Measurements from ENCODE around the gene PAPPA2. TPM values are rescaled to one million over a fixed set of nuclear protein-coding genes. Genes with fewer than 3 reads are reported as not detected.

PAPPA2 gene
- total RNA-seq, 1 donor from 2014 or later, result 0.41 TPM

DNA sequence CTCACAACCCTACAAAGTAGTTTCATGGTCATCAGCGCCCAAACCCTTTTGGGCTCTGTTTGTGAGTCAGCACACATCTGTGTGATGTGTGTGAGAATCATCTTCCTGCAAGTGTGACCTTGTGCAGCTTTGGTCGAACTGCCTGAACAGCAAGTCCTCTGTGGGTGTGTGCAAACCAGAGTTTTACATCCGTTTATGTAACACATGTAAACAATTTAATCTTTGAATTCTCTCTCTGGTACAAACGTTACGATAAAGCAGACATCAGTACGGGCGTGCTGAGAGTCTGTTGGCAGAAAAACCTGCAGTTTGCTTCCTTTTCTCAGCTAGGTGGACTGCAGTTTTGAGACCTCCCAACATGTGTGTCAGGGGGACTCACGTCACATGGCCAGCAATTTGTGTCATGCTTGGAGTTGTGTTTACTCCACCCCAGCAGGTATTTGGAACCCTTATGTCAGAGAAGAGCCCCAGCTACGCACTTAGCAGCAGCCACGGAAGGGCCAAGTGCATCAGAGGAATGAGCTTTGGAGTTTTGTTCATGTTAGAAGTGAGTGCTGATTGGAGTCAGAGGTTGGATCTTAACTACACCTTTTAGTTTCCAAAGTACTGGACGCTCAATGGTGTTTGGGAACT is 230.8 kb downstream of the PAPPA2 start:
- intact Hi-C loops (cut with micrococcal nuclease), result loop anchor here (10.0 kb wide), 1 partner anchor 151 kb away; no protein-coding TSS in a partner anchor
- TF ChIP-seq, protein P1, sequence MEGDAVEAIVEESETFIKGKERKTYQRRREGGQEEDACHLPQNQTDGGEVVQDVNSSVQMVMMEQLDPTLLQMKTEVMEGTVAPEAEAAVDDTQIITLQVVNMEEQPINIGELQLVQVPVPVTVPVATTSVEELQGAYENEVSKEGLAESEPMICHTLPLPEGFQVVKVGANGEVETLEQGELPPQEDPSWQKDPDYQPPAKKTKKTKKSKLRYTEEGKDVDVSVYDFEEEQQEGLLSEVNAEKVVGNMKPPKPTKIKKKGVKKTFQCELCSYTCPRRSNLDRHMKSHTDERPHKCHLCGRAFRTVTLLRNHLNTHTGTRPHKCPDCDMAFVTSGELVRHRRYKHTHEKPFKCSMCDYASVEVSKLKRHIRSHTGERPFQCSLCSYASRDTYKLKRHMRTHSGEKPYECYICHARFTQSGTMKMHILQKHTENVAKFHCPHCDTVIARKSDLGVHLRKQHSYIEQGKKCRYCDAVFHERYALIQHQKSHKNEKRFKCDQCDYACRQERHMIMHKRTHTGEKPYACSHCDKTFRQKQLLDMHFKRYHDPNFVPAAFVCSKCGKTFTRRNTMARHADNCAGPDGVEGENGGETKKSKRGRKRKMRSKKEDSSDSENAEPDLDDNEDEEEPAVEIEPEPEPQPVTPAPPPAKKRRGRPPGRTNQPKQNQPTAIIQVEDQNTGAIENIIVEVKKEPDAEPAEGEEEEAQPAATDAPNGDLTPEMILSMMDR (IDR thresholded peaks at IDR 0.05; ENCODE audit: borderline replicate concordance), result no peak
- H3K9me3 ChIP-seq (replicated peaks), result no peaks in the 10 kb centered on the region
- no peaks in the 10 kb centered on the region for H3K36me3 ChIP-seq
- H3K4me1 ChIP-seq, result peaks cover 17% of the 10 kb centered on the region
- H3K27ac ChIP-seq (replicated peaks), result peak overlapping the region; percentile 91
- H3K27me3 ChIP-seq (ENCODE audit: low read depth), result no peaks in the 10 kb centered on the region
- no peak overlapping the region for H3K4me3 ChIP-seq
- no peak for DNase-seq

GRCh38 chr1:176694713-176695112 is 231.7 kb downstream of the PAPPA2 start:
- Histone ChIP-seq H3K4me1 (peaks cover 17% of the 10 kb centered on the region), H3K27me3 (ENCODE audit: low read depth) (no peaks in the 10 kb centered on the region), H3K9me3 (replicated peaks) (no peaks in the 10 kb centered on the region), H3K36me3 (no peaks in the 10 kb centered on the region), H3K4me3 (no peak overlapping the region), H3K27ac (replicated peaks) (peak overlapping the region; percentile 91)
- intact Hi-C loops (cut with micrococcal nuclease), result loop anchor here (10.0 kb wide), 1 partner anchor 150 kb away; no protein-coding TSS in a partner anchor
- DNase-seq, result no peak
- TF ChIP-seq, protein P1 (IDR thresholded peaks at IDR 0.05; ENCODE audit: borderline replicate concordance), result no peak

DNA sequence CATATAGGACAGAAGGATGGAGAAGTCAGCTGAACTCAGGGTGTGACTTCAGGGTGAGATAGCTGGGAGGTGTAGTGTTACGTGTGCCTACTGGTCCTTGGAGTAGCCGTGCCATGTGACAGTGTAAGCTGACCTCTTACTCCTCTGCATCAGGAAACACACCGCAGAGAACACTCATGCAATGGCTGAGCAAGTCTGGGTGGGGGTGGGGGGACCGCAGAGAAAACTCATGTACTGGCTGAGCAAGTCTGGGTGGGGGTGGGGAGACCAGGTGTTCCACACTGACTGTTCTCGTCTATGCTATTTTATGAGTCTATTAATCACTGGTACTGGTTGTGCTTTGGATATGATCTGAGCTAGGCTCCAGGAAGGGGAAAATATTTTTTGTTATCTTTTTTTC is 233.1 kb downstream of the PAPPA2 start:
- DNase-seq, result no peak
- H3K4me1 ChIP-seq, result peaks cover 16% of the 10 kb centered on the region
- H3K27me3 ChIP-seq (ENCODE audit: low read depth), result no peaks in the 10 kb centered on the region
- H3K9me3 ChIP-seq (replicated peaks), result no peaks in the 10 kb centered on the region
- TF ChIP-seq, protein P1 (IDR thresholded peaks at IDR 0.05; ENCODE audit: borderline replicate concordance), result no peak
- H3K27ac ChIP-seq (replicated peaks), result no peak overlapping the region
- H3K4me3 ChIP-seq, result no peak overlapping the region
- intact Hi-C loops (cut with micrococcal nuclease), result loop anchor here (10.0 kb wide), 1 partner anchor 149 kb away; no protein-coding TSS in a partner anchor
- H3K36me3 ChIP-seq, result no peaks in the 10 kb centered on the region

GRCh38 chr1:176696689-176697088 is 233.7 kb downstream of the PAPPA2 start:
- DNase-seq, result no peak
- intact Hi-C loops (cut with micrococcal nuclease), result loop anchor here (10.0 kb wide), 1 partner anchor 148 kb away; no protein-coding TSS in a partner anchor
- H3K36me3 ChIP-seq, result no peaks in the 10 kb centered on the region
- H3K9me3 ChIP-seq (replicated peaks), result no peaks in the 10 kb centered on the region
- H3K27ac ChIP-seq (replicated peaks), result no peak overlapping the region
- H3K27me3 ChIP-seq (ENCODE audit: low read depth), result no peaks in the 10 kb centered on the region
- H3K4me1 ChIP-seq, result peaks cover 12% of the 10 kb centered on the region
- no peak overlapping the region for H3K4me3 ChIP-seq
- TF ChIP-seq, protein P1 (IDR thresholded peaks at IDR 0.05; ENCODE audit: borderline replicate concordance), result no peak

DNA sequence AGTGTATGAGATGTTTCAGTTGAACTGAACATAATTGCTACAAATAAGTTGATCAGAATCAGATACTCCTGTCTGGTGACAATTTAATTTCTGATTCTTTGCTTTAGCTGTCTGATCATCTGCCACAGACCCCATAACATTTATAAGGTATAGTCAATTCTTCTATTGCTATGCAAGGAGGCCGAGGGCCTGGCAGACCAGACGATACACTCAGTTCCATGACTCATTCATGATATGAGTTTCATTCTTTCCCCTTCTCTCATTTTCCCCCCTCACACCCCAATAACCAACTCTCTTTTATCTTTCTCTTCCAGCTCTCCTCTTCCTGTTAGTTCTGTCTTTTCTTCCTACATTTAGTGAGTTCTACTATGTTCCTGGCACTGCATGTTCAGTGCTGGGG is 236.8 kb downstream of the PAPPA2 start:
- no peak overlapping the region for H3K27ac ChIP-seq (replicated peaks)

More for the DNA sequence above, 236.8 kb downstream of the PAPPA2 start:
- peaks cover 4% of the 10 kb centered on the region for H3K4me1 ChIP-seq
- TF ChIP-seq, protein P1 (IDR thresholded peaks at IDR 0.05; ENCODE audit: borderline replicate concordance), result no peak
- no peak for DNase-seq
- intact Hi-C loops (cut with micrococcal nuclease), result loop anchor here (10.0 kb wide), 1 partner anchor 145 kb away; no protein-coding TSS in a partner anchor
- H3K9me3 ChIP-seq (replicated peaks), result no peaks in the 10 kb centered on the region
- no peaks in the 10 kb centered on the region for H3K27me3 ChIP-seq (ENCODE audit: low read depth)
- no peak overlapping the region for H3K4me3 ChIP-seq
- no peaks in the 10 kb centered on the region for H3K36me3 ChIP-seq

Data from left ventricle myocardium inferior (tissue), 1 donor.